Heart left ventricle (tissue), 16 donors: Measurements from ENCODE around the gene DCDC2C. TPM values are rescaled to one million over a fixed set of nuclear protein-coding genes. Genes with fewer than 3 reads are reported as not detected.

Source experiments
- ATAC-seq, 4 donors: fragments of 200-7000 bp; cut with Tn5 transposase; one replicate each; pipeline ENCODE4 v1.9.1; 2020 to 2022; ENCODE audit warnings: moderate library complexity in 4 of 4, mild to moderate bottlenecking in 3 of 4, moderate number of reproducible peaks in 1 of 4
- DNase-seq, 5 donors: peaks; one replicate each; pipeline ENCODE4 v3.0.0-alpha.2; 2020
- H3K27ac ChIP-seq, 12 donors: fragments of 200-600 bp; sonication (generic) in 4 of 12; one replicate each; pipeline versions ENCODE4 v1.5.0 to v1.8.0; 2016 to 2022; ENCODE audit warnings: mild to moderate bottlenecking in 2 of 12
- H3K27me3 ChIP-seq, 9 donors: fragments of 200-600 bp; sonication (generic) in 2 of 9; one replicate each; pipeline versions ENCODE4 v1.5.1 to v1.8.0; 2016 to 2022; ENCODE audit warnings: mild to moderate bottlenecking in 3 of 9
- H3K36me3 ChIP-seq, 9 donors: fragments of 200-600 bp; sonication (generic) in 2 of 9; one replicate each; pipeline versions ENCODE4 v1.5.0 to v1.8.0; 2018 to 2022; ENCODE audit warnings: mild to moderate bottlenecking in 2 of 9
- H3K4me1 ChIP-seq, 12 donors: fragments of 200-600 bp; sonication (generic) in 4 of 12; one replicate each; pipeline versions ENCODE4 v1.5.0 to v1.8.0; 2016 to 2022; ENCODE audit warnings: mild to moderate bottlenecking in 3 of 12
- H3K4me3 ChIP-seq, 12 donors: fragments of 200-600 bp; sonication (generic) in 4 of 12; one replicate each; pipeline versions ENCODE4 v1.5.0 to v1.8.0; 2017 to 2022; ENCODE audit warnings: mild to moderate bottlenecking in 9 of 12, moderate library complexity in 4 of 12
- H3K9me3 ChIP-seq, 12 donors: fragments of 200-600 bp; sonication (generic) in 4 of 12; one replicate each; pipeline versions ENCODE4 v1.5.0 to v1.8.0; 2016 to 2022; ENCODE audit warnings: mild to moderate bottlenecking in 1 of 12
- POLR2A ChIP-seq, 2 donors: fragments of 450-650 bp; IDR thresholded peaks; one replicate each; pipeline ENCODE4 v1.6.1; 2017; ENCODE audit warnings: antibody characterized with exemption in 2 of 2, mild to moderate bottlenecking in 2 of 2, moderate library complexity in 2 of 2
- whole genome bisulfite sequencing, 4 donors: extraction: QIAGEN DNeasy Blood & Tissue Kit in 2 of 4; methylation state at CpG; one replicate each; pipeline versions ENCODE4 v1.1.5 to v1.1.7; 2013 to 2018; 5-methylcytosine and 5-hydroxymethylcytosine counted together
- intact Hi-C, 10 donors: fragments of 100-400 bp; cut with DNase I; formaldehyde crosslinking; loops; one replicate each; pipeline versions ENCODE4 v1.11.1 to v1.14.2; 2022
- polyA plus RNA-seq, 2 donors: library from polyadenylated mRNA; stranded (reverse); fragments of 200-250 nt; gene quantifications; one replicate each; pipeline ENCODE4 v1.2.3, GENCODE V29; 2013
- total RNA-seq, 9 donors: library from RNA; depleted of rRNA in 2 of 9; stranded (reverse); fragments of >200 nt in 2 of 9; fragmentation: NEBNext Ultra II Directional in 3 of 9; extraction: Animal tissue kit (Norgen Biotek cat#: 25700) in 3 of 9; gene quantifications; one replicate each; pipeline versions ENCODE4 v1.1.0 to v1.2.4, GENCODE V29; 2016 to 2023
- TF ChIP-seq, protein P1 (sequence below), 12 donors: fragments of 200-600 bp; sonication (generic) in 4 of 12; IDR thresholded peaks; one replicate each; pipeline versions ENCODE4 v1.5.0 to v1.8.0; 2018 to 2022; ENCODE audit warnings: antibody characterized with exemption in 12 of 12, mild to moderate bottlenecking in 5 of 12
- donor health status: ischemic (EF 13 %, LVEDD 7.1; RV severe dilation, severe dysfunction).
- donor health status: healthy with polysubstance abuse.
- donor health status: DM: no; HTN: yes; CAD: no.
- donor health status: DM: no; HTN: no; CAD: no.
- donor health status: ischemic (EF 25% LVEDD 6.9; RV normal size, moderate dysfunction).
- donor health status: ischemic (EF 25% LVEDD 5.7; RV mildly dilated, moderate dysfunction).
- donor health status: healthy.
- donor health status: DM: yes; HTN: yes; CAD: no.
- donor health status: ischemic (EF 35%, LVEDD 5.7; RV mildly dilated, moderate dysfunction).
- donor health status: nonischemic (EF 11% LVEDD 7.7; RV severe dilation, severe dysfunction).
- donor health status: DM: yes; HTN: yes; CAD: no.
- donor health status: PGD.
- donor health status: ischemic (EF 29% LVEDD 5.4; RV normal size, mild dysfunction).
- donor health status: nonischemic (EF 23%, LVEDD 6.1; RV moderate dilation, normal function).

DCDC2C gene
- total and polyA plus RNA-seq, 11 donors: not detected

DNA sequence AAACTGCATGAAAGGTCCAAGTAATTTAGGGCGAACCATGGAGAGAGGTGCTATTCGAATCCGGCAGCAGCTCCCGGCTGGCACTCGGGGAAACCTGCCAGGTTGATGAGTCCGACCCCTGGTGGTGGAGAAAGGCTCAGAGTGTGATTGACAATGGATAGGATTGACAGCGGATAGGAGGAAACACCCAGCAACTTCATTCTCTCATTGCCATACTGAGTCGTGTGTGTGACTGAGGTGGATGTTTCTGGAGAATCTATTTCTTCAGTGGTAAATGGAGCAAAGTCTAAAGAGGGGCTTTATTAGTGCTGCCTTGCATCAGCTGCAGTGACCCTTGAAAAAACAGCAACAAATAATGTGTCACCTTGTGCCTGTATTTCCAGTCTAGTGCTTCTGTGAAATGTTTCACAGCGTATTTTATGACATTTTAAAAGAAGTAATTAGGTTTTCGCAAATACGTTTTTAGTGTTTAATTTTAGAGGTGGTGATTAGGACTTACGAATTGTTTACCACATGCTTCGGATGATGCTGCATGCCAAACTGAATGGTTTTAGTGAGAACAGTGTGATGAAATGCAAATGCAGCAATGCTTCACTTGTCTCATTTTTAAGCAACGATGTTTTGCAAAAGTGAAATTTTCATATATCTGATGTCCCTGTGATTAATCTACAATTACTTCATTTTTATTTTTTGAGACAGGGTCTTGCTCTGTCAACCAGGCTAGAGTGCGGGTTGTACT lies 102.0 kb downstream of the DCDC2C start:
- Histone ChIP-seq H3K27me3 (peaks cover 0 to 15% (median 0%) of the 10 kb centered on the region in 9 donors), H3K36me3 (no peaks in the 10 kb centered on the region), H3K4me3 (no peak overlapping the region), H3K9me3 (peaks cover 0 to under 1% (median 0%) of the 10 kb centered on the region in 12 donors), H3K4me1 (no peaks in the 10 kb centered on the region), H3K27ac (no peak overlapping the region)
- TF ChIP-seq, protein P1, sequence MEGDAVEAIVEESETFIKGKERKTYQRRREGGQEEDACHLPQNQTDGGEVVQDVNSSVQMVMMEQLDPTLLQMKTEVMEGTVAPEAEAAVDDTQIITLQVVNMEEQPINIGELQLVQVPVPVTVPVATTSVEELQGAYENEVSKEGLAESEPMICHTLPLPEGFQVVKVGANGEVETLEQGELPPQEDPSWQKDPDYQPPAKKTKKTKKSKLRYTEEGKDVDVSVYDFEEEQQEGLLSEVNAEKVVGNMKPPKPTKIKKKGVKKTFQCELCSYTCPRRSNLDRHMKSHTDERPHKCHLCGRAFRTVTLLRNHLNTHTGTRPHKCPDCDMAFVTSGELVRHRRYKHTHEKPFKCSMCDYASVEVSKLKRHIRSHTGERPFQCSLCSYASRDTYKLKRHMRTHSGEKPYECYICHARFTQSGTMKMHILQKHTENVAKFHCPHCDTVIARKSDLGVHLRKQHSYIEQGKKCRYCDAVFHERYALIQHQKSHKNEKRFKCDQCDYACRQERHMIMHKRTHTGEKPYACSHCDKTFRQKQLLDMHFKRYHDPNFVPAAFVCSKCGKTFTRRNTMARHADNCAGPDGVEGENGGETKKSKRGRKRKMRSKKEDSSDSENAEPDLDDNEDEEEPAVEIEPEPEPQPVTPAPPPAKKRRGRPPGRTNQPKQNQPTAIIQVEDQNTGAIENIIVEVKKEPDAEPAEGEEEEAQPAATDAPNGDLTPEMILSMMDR (IDR thresholded peaks at IDR 0.05): peak in 7 of 12 donors; percentile 11 to 40 (median 34)
- TF ChIP-seq POLR2A (IDR thresholded peaks at IDR 0.05): no peak
- no peak for DNase-seq
- ATAC-seq: peak in 1 of 4 donors; percentile 33
- 52 to 58% (median 54%) methylated on average over 15 of the region's 15 CpGs for WGBS, 4 donors
- intact Hi-C loops: no loop called here

DNA sequence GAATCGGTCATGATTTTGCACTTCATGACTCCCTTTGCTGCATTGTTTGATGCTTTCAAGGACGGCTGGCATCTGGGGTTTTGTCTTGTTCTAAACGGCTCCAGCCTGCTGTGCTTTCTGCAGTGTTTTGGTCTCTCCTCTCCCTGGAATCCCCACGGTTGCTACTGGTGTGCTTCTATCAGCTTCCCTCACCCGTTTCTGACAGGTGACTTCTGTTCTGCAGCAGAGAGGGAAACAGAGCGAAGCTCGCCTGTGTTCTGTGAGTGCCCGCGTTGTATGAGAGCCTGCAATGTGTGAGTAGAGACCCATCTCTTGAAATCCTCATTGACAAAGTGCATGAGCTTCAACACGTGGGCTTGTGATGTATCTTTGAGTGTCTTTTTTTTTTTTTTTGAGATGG lies 102.8 kb downstream of the DCDC2C start:
- Histone ChIP-seq H3K9me3 (peaks cover 0 to 8% (median 0%) of the 10 kb centered on the region in 12 donors), H3K4me1 (no peaks in the 10 kb centered on the region), H3K27ac (no peak overlapping the region), H3K4me3 (no peak overlapping the region), H3K27me3 (peaks cover 0 to 15% (median 0%) of the 10 kb centered on the region in 9 donors), H3K36me3 (no peaks in the 10 kb centered on the region)
- intact Hi-C loops: no loop called here
- no peak for ATAC-seq
- 60 to 71% (median 69%) methylated on average over 10 of the region's 10 CpGs for WGBS, 4 donors
- DNase-seq: no peak
- TF ChIP-seq, protein P1 (IDR thresholded peaks at IDR 0.05): no peak
- TF ChIP-seq POLR2A (IDR thresholded peaks at IDR 0.05): no peak

DNA sequence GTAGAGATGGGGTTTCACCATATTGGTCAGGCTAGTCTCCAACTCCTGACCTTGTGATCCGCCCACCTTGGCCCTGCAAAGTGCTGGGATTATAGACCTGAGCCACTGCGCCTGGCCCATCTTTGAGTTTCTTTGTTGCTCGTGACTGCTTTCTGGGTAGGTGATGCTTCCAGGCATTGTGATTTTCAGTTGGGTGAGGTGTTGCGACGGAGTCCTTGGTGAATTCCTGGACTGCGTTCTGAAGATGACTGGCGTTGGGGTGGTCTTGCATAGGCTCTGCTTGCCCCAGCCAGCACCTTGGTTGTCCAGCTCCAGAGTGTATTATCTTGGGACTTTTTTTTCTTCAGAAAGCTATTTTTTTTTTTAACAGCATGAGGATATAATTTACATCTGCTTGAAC lies 103.4 kb downstream of the DCDC2C start:
- Histone ChIP-seq H3K27me3 (peaks cover 0 to 15% (median 0%) of the 10 kb centered on the region in 9 donors), H3K36me3 (no peaks in the 10 kb centered on the region), H3K27ac (no peak overlapping the region), H3K4me3 (no peak overlapping the region), H3K9me3 (peaks cover 0 to 13% (median 0%) of the 10 kb centered on the region in 12 donors), H3K4me1 (no peaks in the 10 kb centered on the region)
- DNase-seq (no peak), ATAC-seq (no peak)
- intact Hi-C loops: no loop called here
- WGBS, 4 donors: 69 to 94% (median 82%) methylated on average over 5 to 7 of the region's 7 CpGs
- no peak for TF ChIP-seq POLR2A (IDR thresholded peaks at IDR 0.05)
- TF ChIP-seq, protein P1 (IDR thresholded peaks at IDR 0.05): no peak

DNA sequence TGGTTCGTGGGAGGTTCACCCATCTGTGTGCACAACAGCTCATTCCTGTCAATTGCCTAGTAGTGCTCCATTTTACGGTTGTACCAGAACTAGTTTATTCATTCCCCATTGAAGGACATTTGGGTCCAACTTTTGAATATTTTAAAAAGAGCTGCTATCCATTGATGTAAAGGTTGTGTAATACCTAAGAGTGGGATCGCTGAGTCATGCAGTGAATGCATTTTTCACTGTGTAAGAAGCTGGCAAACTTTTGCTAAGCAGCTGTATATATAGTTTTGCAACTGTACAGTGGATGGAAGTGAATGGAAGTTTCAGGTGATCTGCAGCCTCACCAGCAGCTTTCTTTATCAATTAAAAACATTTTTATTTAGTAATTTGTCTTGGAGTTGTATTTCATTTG lies 104.5 kb downstream of the DCDC2C start:
- WGBS, 4 donors: 84 to 87% (median 85%) methylated on average over 3 of the region's 3 CpGs
- no peak for TF ChIP-seq POLR2A (IDR thresholded peaks at IDR 0.05)
- TF ChIP-seq, protein P1 (IDR thresholded peaks at IDR 0.05): no peak
- H3K27me3 ChIP-seq: peaks cover 0 to 12% (median 0%) of the 10 kb centered on the region in 9 donors
- H3K9me3 ChIP-seq: peaks cover 0 to 13% (median 0%) of the 10 kb centered on the region in 12 donors
- no peaks in the 10 kb centered on the region for H3K36me3 ChIP-seq
- H3K27ac ChIP-seq: no peak overlapping the region
- no peak for DNase-seq
- intact Hi-C loops: no loop called here
- no peak overlapping the region for H3K4me3 ChIP-seq
- H3K4me1 ChIP-seq: no peaks in the 10 kb centered on the region
- no peak for ATAC-seq
